Testis (tissue), 2 donors: ENCODE data around the gene MAP3K20.

ENCODE experiments used
- CTCF ChIP-seq, 3 experiments: fragments of 450-650 bp in 2 of 3; fragments of 200-600 bp in 1 of 3; sonication (generic) in 1 of 3; IDR thresholded peaks; one replicate each; pipeline ENCODE4 v1.5.1; 2016 to 2019; ENCODE audit warnings: antibody characterized with exemption in 3 of 3, mild to moderate bottlenecking in 2 of 3, moderate library complexity in 1 of 3
- POLR2A ChIP-seq: fragments of 450-650 bp; IDR thresholded peaks from one replicate; pipeline ENCODE4 v1.6.1; 2017; ENCODE audit warnings: antibody characterized with exemption, mild to moderate bottlenecking, moderate library complexity

DNA sequence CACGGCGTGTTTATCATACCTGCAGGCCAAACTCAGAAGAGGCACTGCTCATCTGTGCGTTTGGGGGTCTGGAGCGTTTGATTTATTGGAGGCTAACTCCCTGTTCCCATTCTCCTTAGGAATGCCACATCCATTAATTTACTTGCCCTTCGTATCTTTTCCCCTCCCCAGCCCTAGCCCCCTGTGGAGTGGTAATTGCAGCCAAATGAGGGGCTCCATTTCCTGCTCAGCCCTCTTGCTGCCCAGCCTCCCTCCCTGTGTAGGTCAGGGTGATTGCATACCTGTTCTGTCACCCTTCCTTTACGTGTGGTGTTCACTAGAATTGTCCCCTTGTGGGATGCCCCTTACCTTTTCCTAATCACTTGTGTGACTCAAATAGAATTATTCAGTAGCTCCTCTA is 120.4 kb downstream of the MAP3K20 start:
- no peak for TF ChIP-seq CTCF (IDR thresholded peaks at IDR 0.05)
- no peak for TF ChIP-seq POLR2A
